Measurements from ENCODE around the gene SMAD5. TPM values are rescaled to one million over a fixed set of nuclear protein-coding genes. Genes with fewer than 3 reads are reported as not detected.

SMAD5 gene
- total and polyA plus RNA-seq, 2 of the 13 experiments (the other 11 are each of a cell fraction or from before 2014, with no cell fraction given), result 27.2 to 48.5 TPM

DNA sequence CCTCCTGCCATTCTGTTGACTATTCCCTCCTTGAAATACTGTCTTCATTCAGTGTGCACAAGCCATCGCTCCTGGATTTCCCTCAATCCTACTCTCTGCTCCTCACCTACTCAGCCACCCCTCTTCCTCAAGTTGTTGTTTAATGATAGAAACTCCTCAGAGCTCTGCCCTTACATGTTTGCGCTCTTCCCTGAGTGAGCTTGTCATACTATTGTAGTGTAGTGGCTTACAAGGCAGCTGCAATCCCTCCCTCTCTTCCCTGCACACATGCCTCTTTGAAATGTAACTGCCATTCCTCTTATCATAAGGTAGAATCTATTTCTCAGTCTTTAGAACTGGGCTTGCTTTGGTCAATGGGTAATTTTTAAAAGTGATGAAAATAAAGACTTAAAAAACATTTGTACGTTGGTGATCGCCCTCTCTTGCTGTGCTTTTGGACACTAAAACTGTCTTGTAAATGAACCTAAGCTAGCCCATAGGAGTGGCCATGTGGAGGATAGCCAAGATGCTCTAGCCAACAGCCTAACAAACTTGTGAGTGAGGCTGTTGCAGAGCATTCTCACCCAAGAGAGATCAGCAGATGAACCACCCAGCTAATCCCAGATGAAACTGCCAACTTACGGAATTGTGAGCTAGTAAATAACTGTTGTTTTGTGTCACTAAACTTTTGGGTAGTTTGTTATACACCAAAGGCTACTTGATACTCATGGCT, 18.1 kb upstream of the SMAD5 start (continued):
- no peak for TF ChIP-seq AKNA (CRISPR knock-in tag; IDR thresholded peaks at IDR 0.05; ENCODE audit: borderline replicate concordance)
- no peak for TF ChIP-seq ZBTB21 (CRISPR knock-in tag; IDR thresholded peaks at IDR 0.05)
- no peak for TF ChIP-seq KDM5A (IDR thresholded peaks at IDR 0.05; ENCODE audit: borderline replicate concordance, low read length)
- no peak for TF ChIP-seq REPIN1 (CRISPR knock-in tag; IDR thresholded peaks at IDR 0.05; ENCODE audit: borderline replicate concordance, low read depth)
- TF ChIP-seq KMT2A (CRISPR knock-in tag; IDR thresholded peaks at IDR 0.05), result no peak
- TF ChIP-seq, protein P1, sequence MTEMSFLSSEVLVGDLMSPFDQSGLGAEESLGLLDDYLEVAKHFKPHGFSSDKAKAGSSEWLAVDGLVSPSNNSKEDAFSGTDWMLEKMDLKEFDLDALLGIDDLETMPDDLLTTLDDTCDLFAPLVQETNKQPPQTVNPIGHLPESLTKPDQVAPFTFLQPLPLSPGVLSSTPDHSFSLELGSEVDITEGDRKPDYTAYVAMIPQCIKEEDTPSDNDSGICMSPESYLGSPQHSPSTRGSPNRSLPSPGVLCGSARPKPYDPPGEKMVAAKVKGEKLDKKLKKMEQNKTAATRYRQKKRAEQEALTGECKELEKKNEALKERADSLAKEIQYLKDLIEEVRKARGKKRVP (CRISPR knock-in tag; IDR thresholded peaks at IDR 0.05), result no peak
- no peak for TF ChIP-seq ZNF326 (CRISPR knock-in tag; IDR thresholded peaks at IDR 0.05; ENCODE audit: borderline replicate concordance)
- TF ChIP-seq, protein P2, sequence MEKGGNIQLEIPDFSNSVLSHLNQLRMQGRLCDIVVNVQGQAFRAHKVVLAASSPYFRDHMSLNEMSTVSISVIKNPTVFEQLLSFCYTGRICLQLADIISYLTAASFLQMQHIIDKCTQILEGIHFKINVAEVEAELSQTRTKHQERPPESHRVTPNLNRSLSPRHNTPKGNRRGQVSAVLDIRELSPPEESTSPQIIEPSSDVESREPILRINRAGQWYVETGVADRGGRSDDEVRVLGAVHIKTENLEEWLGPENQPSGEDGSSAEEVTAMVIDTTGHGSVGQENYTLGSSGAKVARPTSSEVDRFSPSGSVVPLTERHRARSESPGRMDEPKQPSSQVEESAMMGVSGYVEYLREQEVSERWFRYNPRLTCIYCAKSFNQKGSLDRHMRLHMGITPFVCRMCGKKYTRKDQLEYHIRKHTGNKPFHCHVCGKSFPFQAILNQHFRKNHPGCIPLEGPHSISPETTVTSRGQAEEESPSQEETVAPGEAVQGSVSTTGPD (CRISPR knock-in tag; IDR thresholded peaks at IDR 0.05), result no peak
- TF ChIP-seq ZNF557 (CRISPR knock-in tag; IDR thresholded peaks at IDR 0.05), result no peak

Data from HepG2 (cell line).